ENCODE results near the gene CYTH3.

DNA sequence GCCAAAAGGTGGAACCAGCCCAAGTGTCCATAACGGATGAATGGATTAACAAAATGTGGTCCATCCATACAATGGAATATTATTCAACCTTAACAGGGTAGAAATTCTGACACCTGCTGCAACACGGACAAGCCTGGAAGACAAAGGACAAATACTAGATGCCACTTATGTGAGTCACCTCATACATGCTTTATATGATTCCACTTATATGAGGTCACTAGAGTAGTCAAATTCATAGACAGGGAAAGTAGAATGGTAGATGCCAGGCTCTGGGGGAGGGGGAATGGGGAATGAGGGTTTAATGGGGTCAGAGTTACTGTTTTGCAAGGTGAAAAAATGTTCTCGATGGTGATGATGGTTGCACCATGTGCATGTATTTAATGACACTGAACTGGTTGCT is 34.0 kb upstream of the CYTH3 start:
- TF ChIP-seq POLR2AphosphoS5 (IDR thresholded peaks at IDR 0.05) (no peak), POLR2A (IDR thresholded peaks at IDR 0.05) (no peak)
- TF ChIP-seq, protein P1, sequence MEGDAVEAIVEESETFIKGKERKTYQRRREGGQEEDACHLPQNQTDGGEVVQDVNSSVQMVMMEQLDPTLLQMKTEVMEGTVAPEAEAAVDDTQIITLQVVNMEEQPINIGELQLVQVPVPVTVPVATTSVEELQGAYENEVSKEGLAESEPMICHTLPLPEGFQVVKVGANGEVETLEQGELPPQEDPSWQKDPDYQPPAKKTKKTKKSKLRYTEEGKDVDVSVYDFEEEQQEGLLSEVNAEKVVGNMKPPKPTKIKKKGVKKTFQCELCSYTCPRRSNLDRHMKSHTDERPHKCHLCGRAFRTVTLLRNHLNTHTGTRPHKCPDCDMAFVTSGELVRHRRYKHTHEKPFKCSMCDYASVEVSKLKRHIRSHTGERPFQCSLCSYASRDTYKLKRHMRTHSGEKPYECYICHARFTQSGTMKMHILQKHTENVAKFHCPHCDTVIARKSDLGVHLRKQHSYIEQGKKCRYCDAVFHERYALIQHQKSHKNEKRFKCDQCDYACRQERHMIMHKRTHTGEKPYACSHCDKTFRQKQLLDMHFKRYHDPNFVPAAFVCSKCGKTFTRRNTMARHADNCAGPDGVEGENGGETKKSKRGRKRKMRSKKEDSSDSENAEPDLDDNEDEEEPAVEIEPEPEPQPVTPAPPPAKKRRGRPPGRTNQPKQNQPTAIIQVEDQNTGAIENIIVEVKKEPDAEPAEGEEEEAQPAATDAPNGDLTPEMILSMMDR (IDR thresholded peaks at IDR 0.05), result no peak

Measured in prostate gland (tissue), 2 donors.